ENCODE data around the gene DUSP2. TPM values are rescaled to one million over a fixed set of nuclear protein-coding genes. Genes with fewer than 3 reads are reported as not detected.

The DUSP2 gene
- total RNA-seq, 1 experiment from 2014 or later = 4.9 TPM

GRCh38 chr2:96095116-96095636 lies 50.1 kb downstream of the DUSP2 start:
- no peaks in the 10 kb centered on the region; the same call in 1 of the 2 replicates for H3K4me1 ChIP-seq (ENCODE audit: control insufficient read depth, insufficient read depth, low read length)
- BruUV-seq (replicated peaks) = no TSS peak
- TF ChIP-seq POLR2AphosphoS5 (IDR thresholded peaks at IDR 0.05; ENCODE audit: low read depth, low read length) (no peak), TCF7L2 (IDR thresholded peaks at IDR 0.05; ENCODE audit: low read depth, low read length) (no peak), SIN3A (IDR thresholded peaks at IDR 0.05; ENCODE audit: borderline replicate concordance, insufficient read depth, low read depth, low read length) (no peak)
- TF ChIP-seq, protein P1, sequence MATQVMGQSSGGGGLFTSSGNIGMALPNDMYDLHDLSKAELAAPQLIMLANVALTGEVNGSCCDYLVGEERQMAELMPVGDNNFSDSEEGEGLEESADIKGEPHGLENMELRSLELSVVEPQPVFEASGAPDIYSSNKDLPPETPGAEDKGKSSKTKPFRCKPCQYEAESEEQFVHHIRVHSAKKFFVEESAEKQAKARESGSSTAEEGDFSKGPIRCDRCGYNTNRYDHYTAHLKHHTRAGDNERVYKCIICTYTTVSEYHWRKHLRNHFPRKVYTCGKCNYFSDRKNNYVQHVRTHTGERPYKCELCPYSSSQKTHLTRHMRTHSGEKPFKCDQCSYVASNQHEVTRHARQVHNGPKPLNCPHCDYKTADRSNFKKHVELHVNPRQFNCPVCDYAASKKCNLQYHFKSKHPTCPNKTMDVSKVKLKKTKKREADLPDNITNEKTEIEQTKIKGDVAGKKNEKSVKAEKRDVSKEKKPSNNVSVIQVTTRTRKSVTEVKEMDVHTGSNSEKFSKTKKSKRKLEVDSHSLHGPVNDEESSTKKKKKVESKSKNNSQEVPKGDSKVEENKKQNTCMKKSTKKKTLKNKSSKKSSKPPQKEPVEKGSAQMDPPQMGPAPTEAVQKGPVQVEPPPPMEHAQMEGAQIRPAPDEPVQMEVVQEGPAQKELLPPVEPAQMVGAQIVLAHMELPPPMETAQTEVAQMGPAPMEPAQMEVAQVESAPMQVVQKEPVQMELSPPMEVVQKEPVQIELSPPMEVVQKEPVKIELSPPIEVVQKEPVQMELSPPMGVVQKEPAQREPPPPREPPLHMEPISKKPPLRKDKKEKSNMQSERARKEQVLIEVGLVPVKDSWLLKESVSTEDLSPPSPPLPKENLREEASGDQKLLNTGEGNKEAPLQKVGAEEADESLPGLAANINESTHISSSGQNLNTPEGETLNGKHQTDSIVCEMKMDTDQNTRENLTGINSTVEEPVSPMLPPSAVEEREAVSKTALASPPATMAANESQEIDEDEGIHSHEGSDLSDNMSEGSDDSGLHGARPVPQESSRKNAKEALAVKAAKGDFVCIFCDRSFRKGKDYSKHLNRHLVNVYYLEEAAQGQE (IDR thresholded peaks at IDR 0.05; ENCODE audit: insufficient read depth in 1 of 2, low read depth in 2 of 2, low read length in 1 of 2) = no peak
- TF ChIP-seq, protein P2, sequence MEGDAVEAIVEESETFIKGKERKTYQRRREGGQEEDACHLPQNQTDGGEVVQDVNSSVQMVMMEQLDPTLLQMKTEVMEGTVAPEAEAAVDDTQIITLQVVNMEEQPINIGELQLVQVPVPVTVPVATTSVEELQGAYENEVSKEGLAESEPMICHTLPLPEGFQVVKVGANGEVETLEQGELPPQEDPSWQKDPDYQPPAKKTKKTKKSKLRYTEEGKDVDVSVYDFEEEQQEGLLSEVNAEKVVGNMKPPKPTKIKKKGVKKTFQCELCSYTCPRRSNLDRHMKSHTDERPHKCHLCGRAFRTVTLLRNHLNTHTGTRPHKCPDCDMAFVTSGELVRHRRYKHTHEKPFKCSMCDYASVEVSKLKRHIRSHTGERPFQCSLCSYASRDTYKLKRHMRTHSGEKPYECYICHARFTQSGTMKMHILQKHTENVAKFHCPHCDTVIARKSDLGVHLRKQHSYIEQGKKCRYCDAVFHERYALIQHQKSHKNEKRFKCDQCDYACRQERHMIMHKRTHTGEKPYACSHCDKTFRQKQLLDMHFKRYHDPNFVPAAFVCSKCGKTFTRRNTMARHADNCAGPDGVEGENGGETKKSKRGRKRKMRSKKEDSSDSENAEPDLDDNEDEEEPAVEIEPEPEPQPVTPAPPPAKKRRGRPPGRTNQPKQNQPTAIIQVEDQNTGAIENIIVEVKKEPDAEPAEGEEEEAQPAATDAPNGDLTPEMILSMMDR (IDR thresholded peaks at IDR 0.05) = no peak
- POLR2A ChIA-PET = no interaction called here
- H3K4me3 ChIP-seq (ENCODE audit: low read depth in 2 of 2, low read length in 2 of 2) = no peak overlapping the region
- no peaks in the 10 kb centered on the region for H3K9me3 ChIP-seq (ENCODE audit: control insufficient read depth, insufficient read depth, low read depth, low read length)
- CTCF ChIA-PET = no interaction called here
- H3K27me3 ChIP-seq (ENCODE audit: control insufficient read depth, insufficient read depth, low read length) = no peaks in the 10 kb centered on the region
- DNase-seq (ENCODE audit: low read depth, low spot score) (no peak), ATAC-seq (no peak)
- no peaks in the 10 kb centered on the region for H3K36me3 ChIP-seq (ENCODE audit: control insufficient read depth, insufficient read depth, low read length)
- in situ Hi-C loops (cut with HindIII; ENCODE audit: low pct_unique_long_range_greater_than_20kb, low sequenced_read_pairs) = no loop called here
- intact Hi-C loops (cut with micrococcal nuclease; ENCODE audit: unreplicated experiment) = no loop called here
- H3K27ac ChIP-seq (ENCODE audit: low read length) = no peak overlapping the region

DNA sequence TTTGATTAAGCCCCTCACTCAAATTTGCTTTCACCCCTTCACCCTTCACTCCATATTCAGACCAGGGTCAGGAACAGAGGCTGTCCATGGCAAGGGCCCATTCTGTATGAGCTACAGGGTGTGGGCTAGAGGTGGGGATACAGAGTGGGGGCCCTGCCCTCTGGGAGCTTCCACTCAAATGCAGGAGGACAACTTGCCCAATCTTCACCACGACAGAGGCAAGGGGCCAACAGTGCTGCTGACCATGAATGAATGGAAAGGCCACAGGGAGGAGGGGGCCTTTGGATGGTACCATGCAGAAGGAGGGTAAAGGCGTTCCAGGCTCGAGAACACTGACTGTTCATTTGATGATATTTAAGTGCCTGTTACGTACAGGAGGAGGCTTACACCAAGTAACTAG lies 51.7 kb downstream of the DUSP2 start:
- CTCF ChIA-PET = interaction anchor here (0.5 kb wide), 1 partner anchor 542 kb away, joined by 6 read pairs; no protein-coding TSS in a partner anchor
- Histone ChIP-seq H3K9me3 (ENCODE audit: control insufficient read depth, insufficient read depth, low read depth, low read length) (no peaks in the 10 kb centered on the region), H3K4me1 (ENCODE audit: control insufficient read depth, insufficient read depth, low read length) (no peaks in the 10 kb centered on the region), H3K4me3 (ENCODE audit: low read depth in 2 of 2, low read length in 2 of 2) (no peak overlapping the region), H3K27me3 (ENCODE audit: control insufficient read depth, insufficient read depth, low read length) (no peaks in the 10 kb centered on the region), H3K27ac (ENCODE audit: low read length) (no peak overlapping the region), H3K36me3 (ENCODE audit: control insufficient read depth, insufficient read depth, low read length) (no peaks in the 10 kb centered on the region)
- DNase-seq (ENCODE audit: low read depth, low spot score) = no peak
- in situ Hi-C loops (cut with HindIII; ENCODE audit: low pct_unique_long_range_greater_than_20kb, low sequenced_read_pairs) = no loop called here
- BruUV-seq (replicated peaks) = no TSS peak
- intact Hi-C loops (cut with micrococcal nuclease; ENCODE audit: unreplicated experiment) = no loop called here
- TF ChIP-seq POLR2AphosphoS5 (IDR thresholded peaks at IDR 0.05; ENCODE audit: low read depth, low read length) = no peak
- TF ChIP-seq SIN3A (IDR thresholded peaks at IDR 0.05; ENCODE audit: borderline replicate concordance, insufficient read depth, low read depth, low read length) = no peak
- TF ChIP-seq, protein P1 (IDR thresholded peaks at IDR 0.05; ENCODE audit: insufficient read depth in 1 of 2, low read depth in 2 of 2, low read length in 1 of 2) = no peak
- no peak for TF ChIP-seq TCF7L2 (IDR thresholded peaks at IDR 0.05; ENCODE audit: low read depth, low read length)
- TF ChIP-seq, protein P2 (IDR thresholded peaks at IDR 0.05) = no peak
- no peak for ATAC-seq
- POLR2A ChIA-PET = no interaction called here

Data from Panc1 (cell line).